Measurements from ENCODE around the gene FBXL7.

The FBXL7 gene

GRCh38 chr5:15639288-15639687 is 139.3 kb downstream of the FBXL7 start:
- TF ChIP-seq Cebpa-rat (IDR thresholded peaks at IDR 0.05) = no peak
- H3K9ac ChIP-seq = no peak overlapping the region
- H3K36me3 ChIP-seq = no peaks in the 10 kb centered on the region
- H3K27me3 ChIP-seq = no peaks in the 10 kb centered on the region
- peaks cover 0 to 6% (median under 1%) of the 10 kb centered on the region in 10 experiments; a peak in 10 of 20 replicates for H3K4me1 ChIP-seq
- H3K4me2 ChIP-seq = no peak overlapping the region
- H3K27ac ChIP-seq = no peak overlapping the region
- no peaks in the 10 kb centered on the region for H4K20me1 ChIP-seq
- no peak overlapping the region for H3K4me3 ChIP-seq
- peaks cover 0 to 4% (median 0%) of the 10 kb centered on the region in 11 experiments; a peak in 1 of 22 replicates for H3K9me3 ChIP-seq (replicated peaks in 1 of 11)

DNA sequence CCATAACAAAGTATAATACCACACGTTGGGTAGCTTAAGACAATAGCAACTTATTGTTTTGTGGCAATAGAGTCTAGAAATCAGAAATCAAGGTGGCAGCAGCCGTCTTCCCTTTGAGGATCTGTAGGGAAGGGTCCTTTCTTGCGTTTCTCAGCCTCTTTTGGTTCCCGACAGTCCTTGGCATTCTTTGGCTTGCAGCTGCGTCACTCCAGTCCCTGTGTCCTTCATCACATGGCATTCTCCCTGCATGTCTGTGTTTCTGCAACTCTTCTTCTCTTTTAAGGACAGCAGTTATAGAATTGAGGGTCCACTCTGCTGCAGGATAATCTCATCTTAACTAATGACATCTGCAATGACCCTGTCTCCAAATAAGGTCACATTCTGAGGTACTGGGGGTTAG is 140.1 kb downstream of the FBXL7 start:
- TF ChIP-seq Cebpa-rat (IDR thresholded peaks at IDR 0.05) = no peak
- H3K4me3 ChIP-seq = no peak overlapping the region
- no peak overlapping the region for H3K27ac ChIP-seq
- no peaks in the 10 kb centered on the region for H4K20me1 ChIP-seq
- H3K4me2 ChIP-seq = no peak overlapping the region
- no peaks in the 10 kb centered on the region for H3K36me3 ChIP-seq
- no peak overlapping the region for H3K9ac ChIP-seq
- H3K9me3 ChIP-seq (replicated peaks in 1 of 11) = peaks cover 0 to 7% (median 0%) of the 10 kb centered on the region in 11 experiments; a peak in 1 of 22 replicates
- no peaks in the 10 kb centered on the region for H3K27me3 ChIP-seq
- peaks cover 6 to 14% (median 8%) of the 10 kb centered on the region in 10 experiments for H3K4me1 ChIP-seq

GRCh38 chr5:15643731-15644130 is 143.8 kb downstream of the FBXL7 start:
- H3K27me3 ChIP-seq = no peaks in the 10 kb centered on the region
- H3K4me2 ChIP-seq = no peak overlapping the region
- peaks cover 0 to 7% (median 0%) of the 10 kb centered on the region in 11 experiments; a peak in 2 of 22 replicates for H3K9me3 ChIP-seq (replicated peaks in 1 of 11)
- no peak overlapping the region for H3K27ac ChIP-seq
- H3K36me3 ChIP-seq = no peaks in the 10 kb centered on the region
- no peaks in the 10 kb centered on the region for H4K20me1 ChIP-seq
- no peak overlapping the region for H3K9ac ChIP-seq
- peaks cover 14 to 28% (median 18%) of the 10 kb centered on the region in 10 experiments for H3K4me1 ChIP-seq
- no peak for TF ChIP-seq Cebpa-rat (IDR thresholded peaks at IDR 0.05)
- H3K4me3 ChIP-seq = no peak overlapping the region

DNA sequence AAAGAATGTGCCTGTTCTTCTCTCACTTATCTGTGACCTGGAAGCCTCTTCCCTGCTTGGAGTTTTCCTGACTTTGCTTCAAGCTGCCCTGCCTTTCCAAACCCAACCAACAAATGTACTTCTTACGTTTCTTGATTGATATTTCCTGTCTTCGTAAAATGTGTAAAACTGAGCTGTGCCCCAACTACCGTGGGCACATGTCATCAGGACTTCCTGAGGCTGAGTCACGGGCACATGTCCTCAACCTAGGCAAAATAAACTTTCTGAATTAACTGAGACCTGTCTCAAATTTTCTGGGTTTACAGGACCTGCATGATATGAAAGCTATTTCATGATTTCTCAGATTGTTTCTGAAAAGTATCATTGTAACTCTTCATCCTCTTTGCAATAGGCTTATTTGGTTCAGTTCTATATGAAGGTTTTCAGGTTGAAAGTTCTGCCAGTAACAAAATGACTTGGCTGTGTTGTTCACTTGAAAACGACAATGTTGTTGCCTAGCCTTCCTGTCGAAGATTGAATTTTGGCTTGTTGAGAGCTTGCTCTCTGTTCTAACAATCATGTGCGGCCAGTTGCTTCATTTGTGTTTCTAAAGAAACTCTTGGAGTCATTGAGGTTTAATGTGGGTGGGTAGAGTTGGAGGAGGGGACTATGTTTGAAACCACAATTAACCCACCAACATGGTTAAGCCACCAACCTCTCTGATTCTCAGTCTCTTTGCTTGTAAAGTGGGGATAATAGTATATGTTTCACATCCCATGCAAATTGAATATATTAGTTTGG is 145.6 kb downstream of the FBXL7 start:
- TF ChIP-seq Cebpa-rat (IDR thresholded peaks at IDR 0.05) = no peak
- Histone ChIP-seq H3K27me3 (no peaks in the 10 kb centered on the region), H3K27ac (peak overlapping the region in 10 of 11 experiments; percentile 20 to 70 (median 47); a peak in 16 of 22 replicates), H3K36me3 (no peaks in the 10 kb centered on the region), H3K9me3 (replicated peaks in 1 of 11) (peaks cover 0 to 7% (median 0%) of the 10 kb centered on the region in 11 experiments; a peak in 2 of 22 replicates), H3K9ac (peak overlapping the region in 4 of 11 experiments; percentile 7 to 51 (median 13); a peak in 6 of 22 replicates), H3K4me3 (no peak overlapping the region), H3K4me1 (peaks cover 15 to 41% (median 19%) of the 10 kb centered on the region in 10 experiments), H3K4me2 (peak overlapping the region; percentile 39 to 84 (median 65)), H4K20me1 (no peaks in the 10 kb centered on the region)

DNA sequence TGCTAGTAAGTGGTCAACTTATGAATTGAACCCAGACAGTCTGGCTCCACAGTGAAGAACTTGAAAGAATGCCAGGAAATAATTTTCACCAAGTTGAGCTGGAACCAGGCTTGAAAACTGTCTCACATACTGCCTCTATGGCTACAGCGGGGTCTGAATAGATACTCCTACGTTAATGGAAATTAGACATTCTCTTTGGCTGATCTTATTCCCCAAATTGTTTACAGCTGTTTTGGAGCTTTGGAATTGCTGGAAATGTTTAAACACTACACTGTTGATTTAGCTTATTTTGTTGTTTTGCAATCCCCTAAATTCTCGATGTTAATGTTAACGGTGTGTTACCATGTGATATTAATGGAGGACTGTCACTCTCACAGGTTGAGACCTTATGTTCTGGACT is 146.4 kb downstream of the FBXL7 start:
- H4K20me1 ChIP-seq = no peaks in the 10 kb centered on the region
- H3K9ac ChIP-seq = no peak overlapping the region
- TF ChIP-seq Cebpa-rat (IDR thresholded peaks at IDR 0.05) = no peak
- H3K27ac ChIP-seq = peak overlapping the region in 2 of 11 experiments; percentile 67 to 69; a peak in 4 of 22 replicates
- peaks cover 0 to 11% (median 4%) of the 10 kb centered on the region in 11 experiments; a peak in 11 of 22 replicates for H3K9me3 ChIP-seq (replicated peaks in 1 of 11)
- H3K4me3 ChIP-seq = no peak overlapping the region
- peak overlapping the region in 1 of 11 experiments; percentile 65; a peak in 1 of 22 replicates for H3K4me2 ChIP-seq
- no peaks in the 10 kb centered on the region for H3K36me3 ChIP-seq
- no peaks in the 10 kb centered on the region for H3K27me3 ChIP-seq
- peaks cover 15 to 46% (median 19%) of the 10 kb centered on the region in 10 experiments for H3K4me1 ChIP-seq

- H3K27ac ChIP-seq = no peak overlapping the region
- no peaks in the 10 kb centered on the region for H4K20me1 ChIP-seq
- peaks cover 0 to 19% (median 11%) of the 10 kb centered on the region in 11 experiments; a peak in 13 of 22 replicates for H3K9me3 ChIP-seq (replicated peaks in 1 of 11)
- H3K4me1 ChIP-seq = peaks cover 15 to 46% (median 19%) of the 10 kb centered on the region in 10 experiments
- no peak overlapping the region for H3K9ac ChIP-seq
- H3K27me3 ChIP-seq = no peaks in the 10 kb centered on the region
- H3K4me2 ChIP-seq = no peak overlapping the region
- no peaks in the 10 kb centered on the region for H3K36me3 ChIP-seq
- H3K4me3 ChIP-seq = no peak overlapping the region
- TF ChIP-seq Cebpa-rat (IDR thresholded peaks at IDR 0.05) = no peak
Measured at GRCh38 chr5:15647251-15647650, 147.3 kb downstream of the FBXL7 start.

DNA sequence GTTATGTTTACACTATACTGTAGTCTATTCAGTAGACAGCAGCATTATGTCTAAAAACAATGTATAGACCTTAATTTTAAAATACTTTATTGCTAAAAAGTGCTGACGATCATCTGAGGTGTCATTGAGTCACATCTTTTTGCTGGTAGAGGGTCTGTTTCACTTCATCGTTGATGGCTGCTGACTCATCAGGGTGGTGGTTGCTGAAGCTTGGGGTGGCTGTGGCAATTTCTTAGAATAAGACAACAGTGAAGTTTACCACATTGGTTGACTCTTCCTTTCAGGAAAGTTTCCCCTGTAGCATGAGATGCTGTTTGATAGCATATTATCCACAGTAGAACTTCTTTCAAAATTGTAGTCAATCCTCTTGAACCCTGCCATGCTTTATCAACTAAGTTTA is 150.3 kb downstream of the FBXL7 start:
- no peak overlapping the region for H3K9ac ChIP-seq
- TF ChIP-seq Cebpa-rat (IDR thresholded peaks at IDR 0.05) = no peak
- peak overlapping the region in 4 of 11 experiments; percentile 2 to 38 (median 17); a peak in 5 of 22 replicates for H3K4me2 ChIP-seq
- peaks cover 0 to 15% (median 11%) of the 10 kb centered on the region in 11 experiments; a peak in 13 of 22 replicates for H3K9me3 ChIP-seq (replicated peaks in 1 of 11)
- H3K4me3 ChIP-seq = no peak overlapping the region
- H3K36me3 ChIP-seq = no peaks in the 10 kb centered on the region
- H4K20me1 ChIP-seq = no peaks in the 10 kb centered on the region
- H3K27me3 ChIP-seq = no peaks in the 10 kb centered on the region
- peak overlapping the region in 1 of 11 experiments; percentile 23; a peak in 2 of 22 replicates for H3K27ac ChIP-seq
- H3K4me1 ChIP-seq = peaks cover 7 to 31% (median 8%) of the 10 kb centered on the region in 10 experiments

- H3K27me3 ChIP-seq = no peaks in the 10 kb centered on the region
- H3K4me2 ChIP-seq = no peak overlapping the region
- H4K20me1 ChIP-seq = no peaks in the 10 kb centered on the region
- no peaks in the 10 kb centered on the region for H3K36me3 ChIP-seq
- TF ChIP-seq Cebpa-rat (IDR thresholded peaks at IDR 0.05) = no peak
- H3K9me3 ChIP-seq (replicated peaks in 1 of 11) = peaks cover 0 to 15% (median 11%) of the 10 kb centered on the region in 11 experiments; a peak in 13 of 22 replicates
- H3K4me1 ChIP-seq = peaks cover 0 to 14% (median 0%) of the 10 kb centered on the region in 10 experiments; a peak in 7 of 20 replicates
- H3K27ac ChIP-seq = no peak overlapping the region
- H3K4me3 ChIP-seq = no peak overlapping the region
- H3K9ac ChIP-seq = no peak overlapping the region
Measured at GRCh38 chr5:15654779-15655178, 154.8 kb downstream of the FBXL7 start.

- Histone ChIP-seq H3K9me3 (replicated peaks in 1 of 11) (peaks cover 0 to 15% (median 11%) of the 10 kb centered on the region in 11 experiments; a peak in 13 of 22 replicates), H3K4me3 (no peak overlapping the region), H3K4me1 (peaks cover 0 to 5% (median 0%) of the 10 kb centered on the region in 10 experiments; a peak in 7 of 20 replicates), H4K20me1 (no peaks in the 10 kb centered on the region), H3K36me3 (no peaks in the 10 kb centered on the region), H3K4me2 (no peak overlapping the region), H3K9ac (no peak overlapping the region), H3K27ac (no peak overlapping the region), H3K27me3 (no peaks in the 10 kb centered on the region)
- TF ChIP-seq Cebpa-rat (IDR thresholded peaks at IDR 0.05) = no peak
Measured at GRCh38 chr5:15655683-15656082, 155.7 kb downstream of the FBXL7 start.
